ENCODE measurements around the gene PCDHA10.

PCDHA10 gene

DNA sequence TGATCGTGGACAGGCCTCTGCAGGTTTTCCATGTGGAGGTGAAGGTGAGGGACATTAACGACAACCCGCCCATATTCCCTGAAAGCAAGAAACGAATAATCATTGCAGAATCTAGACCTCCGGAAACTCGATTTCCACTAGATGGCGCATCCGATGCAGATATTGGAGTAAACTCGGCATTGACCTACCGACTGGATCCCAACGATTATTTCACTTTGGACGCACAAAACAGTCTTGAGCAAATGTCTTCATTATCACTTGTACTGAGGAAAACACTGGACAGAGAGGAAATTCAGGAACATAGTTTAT is 26.8 kb downstream of the PCDHA10 start:
- DNase-seq (ENCODE audit: low spot score), result peak; percentile 22

DNA sequence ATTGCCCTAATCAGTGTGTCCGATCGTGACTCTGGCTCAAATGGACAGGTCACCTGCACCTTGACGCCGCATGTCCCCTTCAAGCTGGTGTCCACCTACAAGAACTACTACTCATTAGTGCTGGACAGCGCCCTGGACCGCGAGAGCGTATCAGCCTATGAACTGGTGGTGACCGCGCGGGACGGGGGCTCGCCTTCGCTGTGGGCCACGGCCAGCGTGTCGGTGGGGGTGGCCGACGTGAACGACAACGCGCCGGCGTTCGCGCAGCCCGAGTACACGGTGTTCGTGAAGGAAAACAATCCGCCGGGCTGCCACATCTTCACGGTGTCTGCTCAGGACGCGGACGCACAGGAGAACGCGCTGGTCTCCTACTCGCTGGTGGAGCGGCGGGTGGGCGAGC is 27.7 kb downstream of the PCDHA10 start:
- DNase-seq (ENCODE audit: low spot score), result no peak

DNA sequence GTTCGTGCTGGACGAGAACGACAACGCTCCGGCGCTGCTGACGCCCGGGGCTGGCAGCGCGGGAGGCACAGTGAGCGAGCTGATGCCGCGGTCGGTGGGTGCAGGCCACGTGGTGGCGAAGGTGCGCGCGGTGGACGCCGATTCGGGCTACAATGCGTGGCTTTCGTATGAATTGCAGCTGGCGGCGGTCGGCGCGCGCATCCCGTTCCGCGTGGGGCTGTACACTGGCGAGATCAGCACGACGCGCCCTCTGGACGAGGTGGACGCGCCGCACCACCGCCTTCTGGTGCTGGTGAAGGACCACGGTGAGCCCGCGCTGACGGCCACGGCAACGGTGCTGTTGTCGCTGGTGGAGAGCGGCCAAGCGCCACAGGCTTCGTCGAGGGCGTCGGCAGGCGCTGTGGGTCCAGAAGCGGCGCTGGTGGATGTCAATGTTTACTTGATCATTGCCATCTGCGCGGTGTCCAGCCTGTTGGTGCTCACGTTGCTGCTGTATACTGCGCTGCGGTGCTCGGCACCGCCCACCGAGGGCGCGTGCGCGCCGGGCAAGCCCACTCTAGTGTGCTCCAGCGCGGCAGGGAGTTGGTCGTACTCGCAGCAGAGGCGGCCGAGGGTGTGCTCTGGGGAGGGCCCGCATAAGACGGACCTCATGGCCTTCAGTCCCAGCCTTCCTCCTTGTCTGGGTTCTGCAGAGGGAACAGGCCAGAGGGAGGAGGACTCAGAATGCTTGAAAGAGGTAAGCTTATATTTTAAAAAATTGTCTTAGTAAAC is 28.4 kb downstream of the PCDHA10 start:
- no peak for DNase-seq (ENCODE audit: low spot score)

DNA sequence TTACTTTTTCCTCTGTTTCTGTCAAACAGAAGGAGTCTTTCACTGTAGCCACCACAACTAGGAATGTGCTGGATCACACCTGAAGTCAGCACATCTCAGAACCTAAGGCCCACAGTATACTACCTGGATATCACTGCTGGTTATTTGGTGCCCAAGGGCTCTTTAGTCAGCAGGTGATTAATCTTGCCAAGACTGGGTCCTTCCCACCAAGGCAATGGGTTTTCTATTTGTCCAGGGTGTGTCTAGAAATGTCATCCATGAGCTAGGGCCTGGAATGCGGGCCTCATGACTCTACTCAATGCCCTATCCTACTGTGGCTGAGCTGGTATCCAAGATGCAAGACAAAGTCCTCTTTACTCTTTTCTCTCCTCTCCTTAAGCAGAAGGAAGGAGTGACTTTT is 60.6 kb downstream of the PCDHA10 start:
- no peak for DNase-seq (ENCODE audit: low spot score)
